HepG2 (cell line): ENCODE results near the gene ALOXE3. TPM values are rescaled to one million over a fixed set of nuclear protein-coding genes. Genes with fewer than 3 reads are reported as not detected.

Experiments
- ATAC-seq: fragments of 200-7000 bp; cut with Tn5 transposase; 3 replicates; pipeline ENCODE4 v1.9.1; 2020; ENCODE audit warnings: mild to moderate bottlenecking, moderate library complexity
- BruUV-seq: library from RNA; stranded (reverse); fragments of 400-500 nt; replicated peaks from 2 replicates; lab custom pipeline; 2021; lab: Mats Ljungman, UMichigan
- CTCF ChIA-PET: fragments of 300-600 bp; formaldehyde crosslinking; extraction: SDS; loops from one replicate; lab custom pipeline; 2021; ENCODE audit warnings: low total read pairs, inconsistent platforms, low intra/inter-chr PET ratio; lab: Yijun Ruan, JAX
- POLR2A ChIA-PET: fragments of 350-600 bp; sonication (Branson Sonifier 250); formaldehyde crosslinking; loops from one replicate; lab custom pipeline; 2020; ENCODE audit warnings: antibody characterized with exemption, inconsistent platforms; lab: Yijun Ruan, JAX
- DNase-seq: peaks from one replicate; pipeline ENCODE4 v3.0.0-alpha.2; 2015; ENCODE audit warnings: low spot score
- FAIRE-seq: peaks from 3 replicates; lab custom pipeline; 2011; peaks lifted over from hg19 to GRCh38; lab: Jason Lieb, UNC
- H2AFZ ChIP-seq: one replicate; pipeline ENCODE4 v1.6.1; 2011; ENCODE audit warnings: low read length, inconsistent platforms
- H3K27ac ChIP-seq: fragments of 300-600 bp; 3 replicates; pipeline ENCODE4 v1.8.0; 2011; ENCODE audit warnings: mixed run types, mild to moderate bottlenecking, mixed read lengths, low read length, inconsistent platforms; ENCODE audit not compliant: insufficient read depth; ENCODE audit errors: extremely low read length
- H3K27me3 ChIP-seq, 2 experiments: fragments of 200-600 bp in 1 of 2; 2 replicates in 1 of 2; 3 replicates in 1 of 2; pipeline versions ENCODE4 v1.6.0 to v1.8.0; 2011; ENCODE audit warnings: low read length in 2 of 2, mild to moderate bottlenecking in 2 of 2, moderate library complexity in 2 of 2, inconsistent platforms in 1 of 2; ENCODE audit not compliant: insufficient read depth in 2 of 2, control insufficient read depth in 1 of 2
- H3K36me3 ChIP-seq, 2 experiments: fragments of 200-600 bp in 1 of 2; replicated peaks in 1 of 2; 2 replicates in 1 of 2; 3 replicates in 1 of 2; pipeline versions ENCODE4 v1.5.1 to v1.8.0; 2011; ENCODE audit warnings: low read length in 2 of 2, inconsistent platforms in 1 of 2; ENCODE audit not compliant: insufficient read depth in 2 of 2, control insufficient read depth in 1 of 2
- H3K4me1 ChIP-seq: 2 replicates; pipeline ENCODE4 v1.5.1; 2012; ENCODE audit warnings: low read length, inconsistent platforms; ENCODE audit not compliant: insufficient read depth
- H3K4me2 ChIP-seq: 2 replicates; pipeline ENCODE4 v1.6.0; 2011; ENCODE audit warnings: low read depth, low read length, inconsistent platforms
- H3K4me3 ChIP-seq, 3 experiments: fragments of 200-600 bp in 1 of 3; sonication (generic), shearing (Covaris generic) in 1 of 3; replicated peaks in 1 of 3; 2 replicates each; pipeline ENCODE4 v1.5.1; 2011 to 2016; ENCODE audit warnings: low read length in 3 of 3, inconsistent platforms in 2 of 3, low read depth in 2 of 3, mild to moderate bottlenecking in 2 of 3, control low read depth in 1 of 3, mixed read lengths in 1 of 3; ENCODE audit not compliant: insufficient read depth in 1 of 3
- H3K79me2 ChIP-seq: one replicate; pipeline ENCODE4 v1.6.1; 2011; ENCODE audit warnings: low read length, inconsistent platforms; ENCODE audit not compliant: insufficient read depth
- H3K9ac ChIP-seq: 2 replicates; pipeline ENCODE4 v1.6.0; 2011; ENCODE audit warnings: mild to moderate bottlenecking, low read depth, low read length, inconsistent platforms; ENCODE audit not compliant: insufficient read depth
- H3K9me3 ChIP-seq: 2 replicates; pipeline ENCODE4 v1.5.1; 2012; ENCODE audit warnings: mild to moderate bottlenecking, low read length
- H4K20me1 ChIP-seq: 2 replicates; pipeline ENCODE4 v1.6.0; 2011; ENCODE audit warnings: inconsistent platforms, mild to moderate bottlenecking, low read length, moderate library complexity; ENCODE audit not compliant: insufficient read depth
- CCAR2 ChIP-seq: fragments of 200-400 bp; formaldehyde crosslinking; optimal IDR thresholded peaks from 2 replicates; pipeline ENCODE3; 2018; ENCODE audit warnings: low read depth, mild to moderate bottlenecking, low read length, moderate library complexity
- DMAP1 ChIP-seq: IDR thresholded peaks from 2 replicates; pipeline ENCODE4 v1.6.1; 2016
- GTF3A ChIP-seq: sonication (generic); formaldehyde crosslinking; conservative IDR thresholded peaks from 2 replicates; pipeline ENCODE4 v1.4.0; 2020; ENCODE audit warnings: mild to moderate bottlenecking, missing genetic modification reagents
- JUN ChIP-seq: sonication (generic); formaldehyde crosslinking; IDR thresholded peaks from 2 replicates; pipeline ENCODE4 v1.4.0; 2020; ENCODE audit warnings: mild to moderate bottlenecking, missing genetic modification reagents
- KDM2A ChIP-seq: sonication (generic); formaldehyde crosslinking; IDR thresholded peaks from 2 replicates; pipeline ENCODE4 v1.4.0; 2020; ENCODE audit warnings: low read depth, missing genetic modification reagents, borderline replicate concordance
- KLF16 ChIP-seq, 2 experiments: sonication (generic) in 1 of 2; formaldehyde crosslinking in 1 of 2; IDR thresholded peaks; 2 replicates each; pipeline versions ENCODE4 v1.6.1 to v1.8.0; 2016 to 2023; ENCODE audit warnings: missing genetic modification reagents in 2 of 2, missing compliant biosample characterization in 1 of 2
- PHF21A ChIP-seq: sonication (generic); formaldehyde crosslinking; IDR thresholded peaks from 2 replicates; pipeline ENCODE4 v1.5.0; 2020; ENCODE audit warnings: mild to moderate bottlenecking, missing genetic modification reagents
- REL ChIP-seq: sonication (generic); formaldehyde crosslinking; conservative IDR thresholded peaks from 2 replicates; pipeline ENCODE4 v1.8.0; 2022; ENCODE audit warnings: mild to moderate bottlenecking, missing genetic modification reagents, moderate library complexity
- REPIN1 ChIP-seq: sonication (generic); formaldehyde crosslinking; IDR thresholded peaks from 2 replicates; pipeline ENCODE4 v1.8.0; 2022; ENCODE audit warnings: missing genetic modification reagents, low read depth, mild to moderate bottlenecking, borderline replicate concordance
- SMAD3 ChIP-seq: sonication (generic); formaldehyde crosslinking; IDR thresholded peaks from 2 replicates; pipeline ENCODE4 v1.4.0; 2020; ENCODE audit warnings: missing genetic modification reagents
- SMAD9 ChIP-seq: sonication (generic); formaldehyde crosslinking; IDR thresholded peaks from 2 replicates; pipeline ENCODE4 v1.5.1; 2020; ENCODE audit warnings: mild to moderate bottlenecking, missing genetic modification reagents
- TAF1 ChIP-seq: sonication (generic); formaldehyde crosslinking; IDR thresholded peaks from 2 replicates; pipeline ENCODE4 v1.4.0; 2020; ENCODE audit warnings: missing genetic modification reagents
- TBP ChIP-seq: sonication (generic); formaldehyde crosslinking; IDR thresholded peaks from 2 replicates; pipeline ENCODE4 v1.5.0; 2020; ENCODE audit warnings: missing genetic modification reagents
- ZBTB4 ChIP-seq: sonication (generic); formaldehyde crosslinking; IDR thresholded peaks from 2 replicates; pipeline ENCODE4 v1.4.0; 2020; ENCODE audit warnings: missing genetic modification reagents, mild to moderate bottlenecking, borderline replicate concordance
- ZBTB43 ChIP-seq: sonication (generic); formaldehyde crosslinking; conservative IDR thresholded peaks from 2 replicates; pipeline ENCODE4 v1.4.0; 2020; ENCODE audit warnings: missing genetic modification reagents
- ZC3H4 ChIP-seq: sonication (generic); formaldehyde crosslinking; IDR thresholded peaks from 2 replicates; pipeline ENCODE4 v1.4.0; 2020; ENCODE audit warnings: missing genetic modification reagents, borderline replicate concordance
- ZNF34 ChIP-seq: sonication (generic); formaldehyde crosslinking; IDR thresholded peaks from 2 replicates; pipeline ENCODE4 v1.4.0; 2020; ENCODE audit warnings: mild to moderate bottlenecking, missing genetic modification reagents, borderline replicate concordance
- WGBS: methylation state at CpG from one replicate; pipeline ENCODE4 v1.1.6; 2017; ENCODE audit warnings: low lambda C conversion rate; 5-methylcytosine and 5-hydroxymethylcytosine counted together
- in situ Hi-C: cut with HindIII; loops from 2 replicates; pipeline ENCODE4 v1.10.0; 2017; ENCODE audit warnings: low pct_unique_long_range_greater_than_20kb; ENCODE audit not compliant: extremely low pct_ligation_motif_present
- intact Hi-C: fragments of 100-400 bp; cut with micrococcal nuclease; formaldehyde crosslinking; loops from one replicate; pipeline ENCODE4 v1.10.0; 2022; ENCODE audit not compliant: unreplicated experiment
- polyA plus RNA-seq, 8 experiments: library from polyadenylated mRNA; depleted of rRNA in 3 of 8; stranded (reverse) in 7 of 8; unstranded in 1 of 8; fragments of >200 nt; fragmentation: Illumina TruSeq in 4 of 8; extraction: Trizol in 4 of 8; gene quantifications; 2 replicates each; pipeline versions ENCODE4 v1.2.1 to v1.2.3, GENCODE V29; 2011 to 2016; ENCODE audit warnings: low read depth in 4 of 8, missing spikeins in 1 of 8, mixed read lengths in 1 of 8; ENCODE audit not compliant: insufficient read depth in 1 of 8
- total RNA-seq, 5 experiments: library from RNA; depleted of rRNA; stranded (reverse); fragments of >200 nt; fragmentation: Illumina TruSeq; extraction: Trizol; gene quantifications; 2 replicates each; pipeline ENCODE4 v1.2.3, GENCODE V29; 2016; ENCODE audit warnings: low read depth in 1 of 5
- TF ChIP-seq, protein P1 (sequence below): sonication (generic); formaldehyde crosslinking; IDR thresholded peaks from 2 replicates; pipeline ENCODE4 v1.8.0; 2023; ENCODE audit warnings: mild to moderate bottlenecking, missing genetic modification reagents

ALOXE3 gene
- total and polyA plus RNA-seq, 2 of the 13 experiments (the other 11 are each of a cell fraction or from before 2014, with no cell fraction given), result 0.07 TPM; not detected in 1

DNA sequence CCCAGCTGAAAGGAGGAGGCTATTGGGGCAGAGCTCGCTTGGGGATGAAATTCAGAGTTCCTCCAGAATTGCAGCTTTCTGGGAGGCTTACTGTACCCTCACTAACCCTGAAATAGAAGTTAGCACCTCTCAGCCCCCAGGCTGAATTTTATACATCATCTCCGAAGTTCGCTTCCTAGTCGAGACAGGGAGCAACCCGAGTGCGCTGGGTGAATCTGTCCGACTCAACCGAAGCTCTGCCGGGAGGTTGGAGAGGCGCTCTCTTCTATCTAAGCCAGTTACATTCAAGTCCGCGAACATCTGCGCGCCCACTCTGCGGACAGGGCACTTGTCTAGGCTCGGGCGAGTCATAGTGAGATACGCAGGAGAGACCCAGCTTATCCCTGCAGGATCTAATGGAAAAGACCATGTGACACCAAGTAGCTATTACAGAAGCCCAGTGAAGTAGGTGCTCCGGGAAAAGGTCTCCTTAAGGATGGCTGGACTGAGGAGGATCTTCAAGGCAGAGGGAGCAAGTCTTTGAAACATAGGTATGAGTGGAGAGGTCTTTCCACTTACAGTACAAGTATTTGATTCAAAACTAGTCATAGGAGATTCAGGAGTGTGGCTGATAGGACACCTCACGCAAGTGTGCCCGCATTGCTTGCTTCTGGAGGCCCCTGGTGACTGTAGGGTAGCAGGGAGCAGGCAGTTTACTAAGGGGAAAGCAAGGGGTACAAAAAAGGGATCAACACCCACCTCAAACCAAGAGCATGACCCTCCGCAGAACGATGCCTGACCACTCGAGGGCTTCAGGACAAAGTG, 6.2 kb upstream of the ALOXE3 start:
- H4K20me1 ChIP-seq, result peaks cover 8% of the 10 kb centered on the region; the same call in 1 of the 2 replicates
- no TSS peak for BruUV-seq
- intact Hi-C loops, result loop anchor here (2.0 kb wide), 1 partner anchor 14 kb away; no protein-coding TSS in a partner anchor
- ATAC-seq (no peak), FAIRE-seq (no peak), DNase-seq (no peak)
- H3K9me3 ChIP-seq, result no peaks in the 10 kb centered on the region
- H3K36me3 ChIP-seq, result no peaks in the 10 kb centered on the region
- H3K4me2 ChIP-seq, result peak overlapping the region; percentile 100
- in situ Hi-C loops, result loop anchor here (5.0 to 10.0 kb wide), 3 partner anchors 33 to 178 kb away; no protein-coding TSS in a partner anchor
- no peak overlapping the region for H3K27ac ChIP-seq
- 2% methylated on average over 10 of the region's 24 CpGs for WGBS
- H3K79me2 ChIP-seq, result no peaks in the 10 kb centered on the region
- CTCF ChIA-PET, result no interaction called here
- H3K9ac ChIP-seq, result peak overlapping the region; percentile 24; the same call in 1 of the 2 replicates
- peak overlapping the region; percentile 48 to 95 (median 68) for H3K4me3 ChIP-seq
- H2AFZ ChIP-seq, result no peak overlapping the region
- POLR2A ChIA-PET, result interaction anchor here (0.8 to 2.2 kb wide), 4 partner anchors 17 to 123 kb away, joined by 3 to 8 read pairs (median 6); partner anchors contain the start of gene CTC1
- peaks cover 55% of the 10 kb centered on the region for H3K4me1 ChIP-seq
- H3K27me3 ChIP-seq, result peaks cover 5 to 40% of the 10 kb centered on the region in 2 experiments
- TF ChIP-seq TAF1 (no peak), JUN (CRISPR knock-in tag) (no peak), ZC3H4 (CRISPR knock-in tag) (no peak), CCAR2 (no peak), PHF21A (no peak), SMAD3 (CRISPR knock-in tag) (no peak), ZBTB43 (CRISPR knock-in tag) (no peak), GTF3A (0 out of 2 replicates have a peak, but pooled peaks have one; percentile 55), ZNF34 (CRISPR knock-in tag) (no peak), KLF16 (CRISPR knock-in tag; IDR thresholded peaks at IDR 0.05) (no peak), TBP (CRISPR knock-in tag) (no peak), REPIN1 (CRISPR knock-in tag) (no peak), DMAP1 (CRISPR knock-in tag) (no peak), KDM2A (0 out of 2 replicates have a peak, but pooled peaks have one; percentile 11), SMAD9 (no peak), REL (CRISPR knock-in tag) (0 out of 2 replicates have a peak, but pooled peaks have one; percentile 7), ZBTB4 (CRISPR knock-in tag) (no peak)
- TF ChIP-seq, protein P1, sequence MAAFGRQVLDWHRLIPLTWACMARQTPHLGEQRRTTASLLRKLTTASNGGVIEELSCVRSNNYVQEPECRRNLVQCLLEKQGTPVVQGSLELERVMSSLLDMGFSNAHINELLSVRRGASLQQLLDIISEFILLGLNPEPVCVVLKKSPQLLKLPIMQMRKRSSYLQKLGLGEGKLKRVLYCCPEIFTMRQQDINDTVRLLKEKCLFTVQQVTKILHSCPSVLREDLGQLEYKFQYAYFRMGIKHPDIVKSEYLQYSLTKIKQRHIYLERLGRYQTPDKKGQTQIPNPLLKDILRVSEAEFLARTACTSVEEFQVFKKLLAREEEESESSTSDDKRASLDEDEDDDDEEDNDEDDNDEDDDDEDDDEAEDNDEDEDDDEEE, result no peak
